ENCODE data around the gene GUCD1. TPM values are rescaled to one million over a fixed set of nuclear protein-coding genes. Genes with fewer than 3 reads are reported as not detected.

Gene GUCD1
- total and polyA plus RNA-seq, 9 of the 15 experiments (the other 6 are each of a cell fraction or from before 2014, with no cell fraction given) = 31.5 to 67.8 (median 50.3) TPM

- BruUV-seq (replicated peaks) = no TSS peak
- CTCF ChIA-PET (ENCODE audit: low intra/inter-chr PET ratio) = no interaction called here
- DNase-seq (ENCODE audit: extremely low read depth in 1 of 4, low spot score in 3 of 4) (no peak), ATAC-seq (no peak), FAIRE-seq (no peak)
- Histone ChIP-seq H3K27ac (ENCODE audit: extremely low read depth, low read depth, low read length) (no peak overlapping the region), H3K4me1 (replicated peaks in 1 of 2; ENCODE audit: control insufficient read depth in 2 of 2, insufficient read depth in 2 of 2, low read length in 2 of 2) (peaks cover 9 to 16% of the 10 kb centered on the region in 2 experiments; a peak in 4 of 5 replicates), H3K4me2 (ENCODE audit: insufficient read depth, low read length) (no peak overlapping the region), H3K9me3 (replicated peaks; ENCODE audit: control insufficient read depth, insufficient read depth, low read depth, low read length) (no peaks in the 10 kb centered on the region), H3K27me3 (ENCODE audit: control insufficient read depth in 2 of 2, insufficient read depth in 2 of 2, low read length in 2 of 2) (no peaks in the 10 kb centered on the region), H3K79me2 (ENCODE audit: control insufficient read depth, insufficient read depth, low read length) (no peaks in the 10 kb centered on the region), H3K4me3 (no peak overlapping the region), H4K20me1 (replicated peaks; ENCODE audit: control insufficient read depth, insufficient read depth, low read length) (no peaks in the 10 kb centered on the region), H3K9me1 (ENCODE audit: control insufficient read depth, insufficient read depth, low read length) (peaks cover 3% of the 10 kb centered on the region), H2AFZ (ENCODE audit: low read depth, low read length) (no peak overlapping the region), H3K9ac (ENCODE audit: insufficient read depth in 1 of 2, low read depth in 2 of 2, low read length in 2 of 2) (no peak overlapping the region), H3K36me3 (ENCODE audit: control insufficient read depth, insufficient read depth, low read length) (no peaks in the 10 kb centered on the region)
- in situ Hi-C loops (cut with MboI) (loop anchor here (25.0 kb wide), 1 partner anchor 545 kb away; the partner anchor contains the start of genes DDT, DDTL and GSTT2B), intact Hi-C loops (cut with micrococcal nuclease) (no loop called here)
- POLR2A ChIA-PET = no interaction called here
- WGBS (ENCODE audit: insufficient coverage, low coverage, missing lambda C conversion rate) = 29% methylated on average over 5 of the region's 6 CpGs
- no peak for TF ChIP-seq CHAMP1 (IDR thresholded peaks at IDR 0.05)
- TF ChIP-seq ZBTB11 (CRISPR knock-in tag; IDR thresholded peaks at IDR 0.05) = 0 out of 6 replicates have a peak, but pooled peaks of 1 of the 3 experiments have one; percentile 22
- TF ChIP-seq CBX1 (IDR thresholded peaks at IDR 0.05; ENCODE audit: low read depth) = no peak
- TF ChIP-seq FOXA3 (CRISPR knock-in tag; conservative IDR thresholded peaks at IDR 0.05 in 1 of 2, IDR thresholded peaks at IDR 0.05 in 1 of 2) = peak in 1 of 2 experiments; percentile 66; a peak in 1 of 4 replicates
- peak; percentile 30; the same call in 1 of the 2 replicates for TF ChIP-seq GABPA (tag; conservative IDR thresholded peaks at IDR 0.05; ENCODE audit: low read depth)
- no peak for TF ChIP-seq KAT8 (IDR thresholded peaks at IDR 0.05; ENCODE audit: low read depth)
These were observed 48.0 kb downstream of the GUCD1 start for GRCh38 chr22:24506802-24507438.
